Astrocyte (in vitro differentiated cells and primary cell): ENCODE measurements around the gene ZNF487.

Experiments used
- CTCF ChIP-seq: IDR thresholded peaks from 2 replicates; pipeline ENCODE4 v1.5.1; 2011; ENCODE audit warnings: low read depth, mild to moderate bottlenecking, inconsistent platforms, low read length, moderate library complexity; ENCODE audit not compliant: insufficient read depth
- EZH2 ChIP-seq: IDR thresholded peaks from 2 replicates; pipeline ENCODE4 v1.6.1; 2012; ENCODE audit warnings: mild to moderate bottlenecking, low read length, inconsistent platforms; ENCODE audit not compliant: insufficient read depth

- TF ChIP-seq CTCF: no peak
- TF ChIP-seq EZH2: no peak
Measured at GRCh38 chr10:43421519-43421918, 15.4 kb upstream of the ZNF487 start.
